ENCODE data around the gene F2R.

The F2R gene

GRCh38 chr5:76695346-76695745 is 20.6 kb upstream of the F2R start:
- H3K4me3 ChIP-seq (ENCODE audit: low read length): no peak overlapping the region
- H3K9ac ChIP-seq (ENCODE audit: low read length): no peak overlapping the region
- H3K27me3 ChIP-seq (replicated peaks; ENCODE audit: insufficient read depth, low read length): no peaks in the 10 kb centered on the region
- H3K79me2 ChIP-seq (ENCODE audit: low read length): no peaks in the 10 kb centered on the region
- no peak overlapping the region for H3K4me2 ChIP-seq (ENCODE audit: low read depth, low read length)
- no peak for TF ChIP-seq EZH2 (optimal IDR thresholded peaks at IDR 0.05; ENCODE audit: low read depth, low read length)
- TF ChIP-seq CTCF (IDR thresholded peaks at IDR 0.05; ENCODE audit: low read length): no peak
- TF ChIP-seq EZH2phosphoT487 (IDR thresholded peaks at IDR 0.05; ENCODE audit: low read length): no peak
- no peaks in the 10 kb centered on the region for H3K4me1 ChIP-seq (ENCODE audit: low read length)
- DNase-seq: no peak
- H3K9me2 ChIP-seq (replicated peaks; ENCODE audit: insufficient read depth, low read length): no peaks in the 10 kb centered on the region
- no peak overlapping the region for H3K27ac ChIP-seq (ENCODE audit: low read length)
- H2AFZ ChIP-seq (ENCODE audit: low read length): no peak overlapping the region
- no peaks in the 10 kb centered on the region for H3K9me3 ChIP-seq (replicated peaks; ENCODE audit: insufficient read depth, low read length)
- no peaks in the 10 kb centered on the region for H3F3A ChIP-seq (ENCODE audit: insufficient read depth, low read length)
- H4K20me1 ChIP-seq (ENCODE audit: insufficient read depth, low read length): no peaks in the 10 kb centered on the region
- H3K36me3 ChIP-seq (replicated peaks; ENCODE audit: insufficient read depth, low read length): no peaks in the 10 kb centered on the region

- no peaks in the 10 kb centered on the region for H4K20me1 ChIP-seq (ENCODE audit: insufficient read depth, low read length)
- H3K79me2 ChIP-seq (ENCODE audit: low read length): no peaks in the 10 kb centered on the region
- no peaks in the 10 kb centered on the region for H3K36me3 ChIP-seq (replicated peaks; ENCODE audit: insufficient read depth, low read length)
- H2AFZ ChIP-seq (ENCODE audit: low read length): no peak overlapping the region
- no peak for DNase-seq
- H3F3A ChIP-seq (ENCODE audit: insufficient read depth, low read length): no peaks in the 10 kb centered on the region
- H3K9me2 ChIP-seq (replicated peaks; ENCODE audit: insufficient read depth, low read length): no peaks in the 10 kb centered on the region
- no peak overlapping the region for H3K27ac ChIP-seq (ENCODE audit: low read length)
- H3K9ac ChIP-seq (ENCODE audit: low read length): no peak overlapping the region
- no peaks in the 10 kb centered on the region for H3K4me1 ChIP-seq (ENCODE audit: low read length)
- H3K27me3 ChIP-seq (replicated peaks; ENCODE audit: insufficient read depth, low read length): no peaks in the 10 kb centered on the region
- H3K9me3 ChIP-seq (replicated peaks; ENCODE audit: insufficient read depth, low read length): no peaks in the 10 kb centered on the region
- no peak overlapping the region for H3K4me2 ChIP-seq (ENCODE audit: low read depth, low read length)
- no peak overlapping the region for H3K4me3 ChIP-seq (ENCODE audit: low read length)
- no peak for TF ChIP-seq EZH2phosphoT487 (IDR thresholded peaks at IDR 0.05; ENCODE audit: low read length)
- no peak for TF ChIP-seq CTCF (IDR thresholded peaks at IDR 0.05; ENCODE audit: low read length)
- TF ChIP-seq EZH2 (optimal IDR thresholded peaks at IDR 0.05; ENCODE audit: low read depth, low read length): no peak
Observed at GRCh38 chr5:76696251-76696650, 19.7 kb upstream of the F2R start.

- H3K36me3 ChIP-seq (replicated peaks; ENCODE audit: insufficient read depth, low read length): no peaks in the 10 kb centered on the region
- no peaks in the 10 kb centered on the region for H3K79me2 ChIP-seq (ENCODE audit: low read length)
- no peaks in the 10 kb centered on the region for H3F3A ChIP-seq (ENCODE audit: insufficient read depth, low read length)
- no peak overlapping the region for H3K9ac ChIP-seq (ENCODE audit: low read length)
- H3K27me3 ChIP-seq (replicated peaks; ENCODE audit: insufficient read depth, low read length): no peaks in the 10 kb centered on the region
- H3K27ac ChIP-seq (ENCODE audit: low read length): no peak overlapping the region
- no peaks in the 10 kb centered on the region for H3K4me1 ChIP-seq (ENCODE audit: low read length)
- H3K4me2 ChIP-seq (ENCODE audit: low read depth, low read length): no peak overlapping the region
- DNase-seq: no peak
- no peak overlapping the region for H3K4me3 ChIP-seq (ENCODE audit: low read length)
- no peak for TF ChIP-seq EZH2 (optimal IDR thresholded peaks at IDR 0.05; ENCODE audit: low read depth, low read length)
- no peak for TF ChIP-seq EZH2phosphoT487 (IDR thresholded peaks at IDR 0.05; ENCODE audit: low read length)
- no peak for TF ChIP-seq CTCF (IDR thresholded peaks at IDR 0.05; ENCODE audit: low read length)
- H4K20me1 ChIP-seq (ENCODE audit: insufficient read depth, low read length): no peaks in the 10 kb centered on the region
- H2AFZ ChIP-seq (ENCODE audit: low read length): no peak overlapping the region
- no peaks in the 10 kb centered on the region for H3K9me3 ChIP-seq (replicated peaks; ENCODE audit: insufficient read depth, low read length)
- no peaks in the 10 kb centered on the region for H3K9me2 ChIP-seq (replicated peaks; ENCODE audit: insufficient read depth, low read length)
Observed at GRCh38 chr5:76697670-76698069, 18.3 kb upstream of the F2R start.

Data from MM.1S (cell line).